ENCODE data around the gene STX11.
"Not testable (repeated sequence)": the region's sequence is repeated elsewhere in the genome, so short reads cannot be mapped to it uniquely, and the experiment has no call there.

STX11 gene

DNA sequence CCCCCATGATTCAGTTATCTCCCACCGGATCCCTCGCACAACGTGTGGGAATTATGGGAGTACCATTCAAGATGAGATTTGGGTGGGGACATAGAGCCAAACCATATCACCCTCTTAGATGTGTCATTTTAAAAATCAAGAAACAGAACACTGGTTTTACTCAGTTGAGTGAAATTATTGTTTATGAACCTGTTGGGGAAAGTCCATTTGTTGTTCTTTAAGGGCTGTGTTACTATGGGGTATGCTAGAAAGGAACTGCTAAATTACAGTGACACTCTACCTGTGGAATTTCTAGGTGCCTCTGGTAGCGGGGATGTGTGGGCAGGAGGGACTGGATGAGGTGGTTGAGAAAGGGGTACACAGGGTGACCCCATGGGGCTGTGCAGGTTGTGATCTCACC, 28.9 kb downstream of the STX11 start:
- DNase-seq: no peak

DNA sequence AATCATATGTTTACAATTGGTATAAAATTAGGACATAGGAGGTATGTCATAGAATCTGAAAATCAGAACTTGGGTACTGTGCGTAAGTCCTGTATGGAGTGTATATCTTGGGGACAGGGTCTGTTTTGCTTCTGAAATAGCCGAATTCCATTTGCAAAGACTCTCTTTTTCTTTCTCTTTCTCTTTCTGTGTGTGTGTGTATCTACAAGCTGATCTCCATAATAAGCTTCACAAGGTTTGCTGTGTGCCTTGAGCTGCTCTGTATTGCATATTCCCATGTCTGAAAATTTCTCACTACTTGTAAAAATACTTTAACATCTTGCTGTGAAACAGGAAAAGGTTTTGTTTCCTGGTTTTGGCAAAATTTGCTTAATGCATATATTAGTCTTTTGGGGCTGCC, 29.5 kb downstream of the STX11 start:
- DNase-seq: no peak

DNA sequence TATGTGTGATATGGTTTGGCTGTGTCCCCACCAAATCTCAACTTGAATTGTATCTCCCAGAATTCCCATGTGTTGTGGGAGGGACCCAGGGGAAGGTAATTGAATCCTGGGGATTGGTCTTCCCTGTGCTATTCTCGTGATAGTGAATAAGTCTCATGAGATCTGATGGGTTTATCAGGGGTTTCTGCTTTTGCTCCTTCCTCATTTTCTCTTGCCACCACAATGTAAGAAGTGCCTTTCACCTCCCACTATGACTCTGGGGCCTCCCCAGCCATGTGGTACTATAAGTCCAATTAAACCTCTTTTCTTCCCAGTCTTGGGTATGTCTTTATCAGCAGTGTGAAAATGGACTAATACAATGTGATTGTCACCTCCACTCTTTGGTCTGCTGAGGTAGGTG, 30.0 kb downstream of the STX11 start:
- DNase-seq: not testable (repeated sequence)

DNA sequence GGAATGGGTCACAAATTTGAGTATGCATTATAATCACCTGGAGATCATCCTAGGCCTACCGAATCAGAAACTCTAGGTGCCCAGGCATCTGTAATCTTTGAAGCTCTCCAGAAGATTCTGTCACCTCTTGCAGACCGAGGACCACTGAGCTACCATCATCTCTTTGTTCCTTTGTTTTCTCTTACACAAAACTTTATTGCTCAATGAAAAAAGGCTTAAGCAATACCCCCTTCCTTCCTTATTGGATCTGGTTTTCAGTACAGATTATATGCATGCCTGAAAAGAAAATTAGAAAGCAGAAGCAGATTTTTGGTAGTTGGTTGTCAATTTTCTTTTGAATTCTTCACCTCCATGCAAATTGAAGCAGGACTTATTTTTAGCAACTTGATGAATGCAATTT, 31.3 kb downstream of the STX11 start:
- DNase-seq: no peak

DNA sequence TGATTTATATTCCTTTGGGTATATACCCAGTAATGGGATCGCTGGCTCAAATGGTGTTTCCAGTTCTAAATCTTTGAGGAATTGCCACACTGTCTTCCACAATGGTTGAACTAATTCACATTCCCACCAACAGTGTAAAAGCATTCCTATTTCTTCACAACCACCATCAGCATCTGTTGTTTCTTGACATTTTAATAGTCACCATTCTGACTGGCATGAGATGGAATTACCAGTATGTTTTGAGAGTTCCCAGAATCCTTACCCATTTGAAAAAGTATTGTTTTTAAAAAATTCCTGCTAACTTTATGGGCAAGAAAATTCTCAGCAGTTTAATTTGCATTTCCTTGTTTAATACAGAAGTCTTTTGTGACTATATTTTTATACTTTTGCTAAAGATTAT, 33.9 kb downstream of the STX11 start:
- DNase-seq: not testable (repeated sequence)

DNA sequence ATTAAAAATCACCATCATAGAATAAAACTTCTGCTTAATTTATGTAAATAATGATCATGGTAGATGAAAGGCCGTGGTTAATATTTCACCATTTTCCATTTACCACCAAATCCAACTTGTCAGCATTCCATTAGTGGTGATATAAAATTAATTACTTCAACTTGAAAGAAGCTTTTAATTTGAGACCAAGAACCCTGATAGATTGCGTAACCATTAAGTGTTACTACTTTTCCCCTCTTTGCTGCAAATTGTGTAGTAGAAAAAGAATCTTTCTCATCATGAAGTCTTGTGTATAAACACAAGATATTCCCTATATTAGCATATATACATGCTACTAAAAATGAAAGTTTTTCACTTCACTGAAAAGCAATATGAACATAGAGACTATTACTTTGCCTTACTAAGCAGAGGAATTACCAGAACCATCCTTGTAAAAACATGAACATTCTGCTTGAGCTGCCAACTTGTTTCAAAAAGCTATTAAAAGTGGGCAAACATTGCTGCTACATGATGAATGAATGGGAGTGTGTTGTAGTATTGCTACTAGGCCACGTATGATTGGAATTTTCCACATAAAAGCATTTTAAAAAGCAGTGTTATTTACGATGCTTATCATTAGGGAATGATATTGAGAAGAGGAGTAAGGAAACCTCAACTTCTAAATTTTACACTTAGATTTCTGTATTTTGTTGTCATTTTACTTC, 35.0 kb downstream of the STX11 start:
- DNase-seq: no peak

DNA sequence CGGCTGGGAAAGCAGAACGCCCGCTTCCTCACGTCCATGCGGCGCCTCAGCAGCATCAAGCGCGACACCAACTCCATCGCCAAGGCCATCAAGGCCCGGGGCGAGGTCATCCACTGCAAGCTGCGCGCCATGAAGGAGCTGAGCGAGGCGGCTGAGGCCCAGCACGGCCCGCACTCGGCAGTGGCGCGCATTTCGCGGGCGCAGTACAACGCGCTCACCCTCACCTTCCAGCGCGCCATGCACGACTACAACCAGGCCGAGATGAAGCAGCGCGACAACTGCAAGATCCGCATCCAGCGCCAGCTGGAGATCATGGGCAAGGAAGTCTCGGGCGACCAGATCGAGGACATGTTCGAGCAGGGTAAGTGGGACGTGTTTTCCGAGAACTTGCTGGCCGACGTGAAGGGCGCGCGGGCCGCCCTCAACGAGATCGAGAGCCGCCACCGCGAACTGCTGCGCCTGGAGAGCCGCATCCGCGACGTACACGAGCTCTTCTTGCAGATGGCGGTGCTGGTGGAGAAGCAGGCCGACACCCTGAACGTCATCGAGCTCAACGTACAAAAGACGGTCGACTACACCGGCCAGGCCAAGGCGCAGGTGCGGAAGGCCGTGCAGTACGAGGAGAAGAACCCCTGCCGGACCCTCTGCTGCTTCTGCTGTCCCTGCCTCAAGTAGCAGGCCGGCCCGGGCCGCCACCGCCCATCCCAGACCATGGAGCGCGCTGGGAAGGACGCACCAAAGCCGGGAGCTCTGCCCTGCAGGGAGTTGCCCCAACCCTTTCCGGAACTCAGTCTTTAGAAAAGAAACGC, 36.7 kb downstream of the STX11 start:
- no peak for DNase-seq

DNA sequence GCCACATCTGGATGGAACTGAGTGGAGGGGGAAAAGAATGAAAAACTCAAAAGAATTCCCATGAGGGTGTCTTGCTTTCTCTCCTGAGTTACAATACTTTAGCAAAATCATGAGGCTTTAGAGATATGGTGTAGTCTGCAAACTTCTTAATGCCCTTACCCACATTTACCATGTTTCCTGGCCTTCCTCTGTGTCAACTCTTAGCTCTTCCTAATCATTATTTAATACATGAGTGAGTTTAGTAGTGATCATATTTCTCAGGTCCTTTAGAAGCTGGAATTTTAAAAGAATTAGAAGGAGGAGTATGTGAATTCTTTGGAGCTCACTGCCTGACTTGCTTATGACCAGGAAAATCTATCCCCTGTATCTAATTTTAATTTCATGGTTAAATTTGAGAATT, 39.0 kb downstream of the STX11 start:
- no peak for DNase-seq

DNA sequence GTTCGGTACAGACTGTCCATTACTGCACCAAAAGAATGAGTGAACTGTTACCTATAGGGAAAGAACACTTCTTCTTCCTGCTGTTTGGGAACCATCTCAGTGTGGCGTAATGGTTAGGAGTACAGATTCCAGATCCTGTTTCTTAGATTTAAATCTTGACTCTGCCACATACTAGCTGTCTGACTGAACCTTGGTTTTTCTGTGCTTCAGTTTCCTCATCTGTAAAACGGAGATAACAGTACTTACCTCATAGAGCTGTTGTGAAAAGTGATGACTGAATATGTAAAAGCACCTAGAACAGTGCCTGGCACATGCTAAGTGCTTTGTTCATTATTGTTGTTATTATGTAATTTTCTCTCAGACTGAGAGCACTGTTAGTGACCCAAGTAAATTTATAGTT, 39.8 kb downstream of the STX11 start:
- DNase-seq: no peak

DNA sequence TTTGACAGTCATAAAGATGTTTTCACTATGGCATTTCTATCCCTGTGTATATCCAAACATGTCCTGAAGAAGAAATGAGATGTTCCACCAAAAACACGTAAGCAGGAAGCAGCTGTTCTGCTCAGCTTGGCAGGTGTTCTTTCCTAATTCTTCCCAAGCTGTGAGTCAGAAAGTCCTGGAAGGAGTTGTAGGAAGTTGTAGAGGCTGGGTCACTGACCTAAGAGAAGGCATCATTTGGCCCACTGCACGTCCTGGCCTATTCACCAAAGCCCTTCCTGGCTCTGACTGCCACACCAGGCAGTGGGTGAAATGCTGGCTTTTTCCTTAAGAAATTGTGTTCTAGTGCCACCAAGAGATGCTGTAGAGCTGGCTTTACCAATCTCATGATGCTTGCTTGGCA, 40.3 kb downstream of the STX11 start:
- no peak for DNase-seq

DNA sequence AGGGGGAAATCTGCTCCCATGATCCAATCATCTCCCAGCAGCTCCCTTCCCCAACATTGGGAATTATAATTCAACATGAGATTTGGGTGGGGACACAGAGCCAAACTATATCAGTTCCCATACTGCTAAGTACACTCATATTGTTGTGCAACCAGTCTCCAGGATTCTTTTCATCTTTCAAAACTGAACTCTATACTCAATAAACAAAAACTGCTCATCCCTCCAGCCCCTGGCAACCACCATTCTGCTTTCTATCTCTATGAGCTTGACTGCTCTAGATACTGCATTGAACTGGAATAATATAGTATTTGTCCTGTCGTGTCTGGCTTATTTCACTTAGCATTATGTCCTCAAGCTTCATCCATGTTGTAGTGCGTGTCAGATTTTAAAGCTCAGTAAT, 42.9 kb downstream of the STX11 start:
- no peak for DNase-seq

DNA sequence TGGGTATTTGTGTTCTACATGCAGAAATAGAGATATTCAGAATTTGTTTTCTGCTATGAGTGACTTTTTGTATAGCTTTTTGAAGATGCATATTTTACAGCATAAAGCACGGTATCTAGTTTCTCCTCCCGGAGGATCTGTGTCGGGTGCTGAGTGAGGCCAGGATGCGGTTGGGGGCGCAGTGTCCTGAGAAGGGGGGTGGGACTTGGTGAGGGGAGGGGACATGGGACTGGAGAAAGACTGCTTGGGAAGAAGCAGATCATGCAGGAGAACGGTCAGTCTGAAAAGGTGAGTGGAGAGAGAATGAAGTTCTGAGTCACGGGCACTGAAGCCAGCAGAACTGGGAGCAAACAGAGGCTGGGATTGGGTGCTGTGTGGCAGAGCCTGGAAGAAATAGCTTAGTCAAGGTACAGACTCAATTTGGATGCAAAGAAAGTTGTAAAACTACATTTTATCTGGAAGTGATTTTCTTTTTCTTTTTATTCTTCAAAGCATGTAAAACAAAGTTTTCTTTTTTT, 44.0 kb downstream of the STX11 start:
- no peak for DNase-seq

DNA sequence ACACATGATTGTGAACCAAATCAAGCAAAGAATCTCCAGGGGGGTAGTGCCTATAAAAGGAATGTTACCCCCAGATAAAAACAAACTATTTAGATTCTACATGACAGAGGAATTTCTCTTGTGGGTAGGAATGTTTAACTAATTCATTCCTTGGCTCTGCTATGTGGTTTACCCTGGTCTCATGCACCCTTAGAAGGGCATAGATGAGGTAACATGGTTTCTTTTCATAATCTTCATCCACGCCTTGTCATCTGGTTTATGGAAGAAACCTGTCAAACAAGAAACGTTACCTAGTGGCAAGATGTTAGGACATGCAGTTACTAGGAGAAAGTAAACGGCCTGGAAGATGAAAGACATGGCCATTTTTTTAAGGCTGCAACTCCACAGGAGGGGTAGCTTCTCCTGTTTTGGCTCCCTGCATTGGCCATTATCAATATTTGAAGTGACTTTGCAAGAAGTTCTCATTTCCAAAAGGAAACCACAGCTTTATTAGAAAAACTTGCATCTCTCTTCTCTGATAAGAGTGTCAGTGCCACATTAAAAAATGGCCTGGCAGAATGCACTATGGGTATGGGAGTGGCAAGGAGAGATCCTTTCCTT, 45.5 kb downstream of the STX11 start:
- no peak for DNase-seq

DNA sequence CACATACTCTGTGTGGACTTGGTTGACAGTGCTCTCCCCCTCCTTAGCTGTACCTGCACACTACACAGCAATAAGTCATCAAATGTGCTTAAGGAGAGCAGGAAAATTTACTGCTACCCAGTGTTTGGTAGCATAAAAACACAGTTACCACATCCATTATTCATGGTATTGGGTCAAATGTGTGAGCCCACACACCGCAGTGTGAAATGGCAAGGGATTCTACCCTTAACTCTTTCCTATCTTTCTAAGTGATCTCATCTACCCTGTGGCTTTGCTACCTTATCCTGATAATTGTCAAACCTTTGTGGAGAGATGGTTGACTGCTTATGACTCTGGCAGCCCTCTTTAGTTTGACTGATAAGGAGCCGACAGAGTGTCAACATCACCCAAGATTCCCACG, 47.6 kb downstream of the STX11 start:
- DNase-seq: no peak

DNA sequence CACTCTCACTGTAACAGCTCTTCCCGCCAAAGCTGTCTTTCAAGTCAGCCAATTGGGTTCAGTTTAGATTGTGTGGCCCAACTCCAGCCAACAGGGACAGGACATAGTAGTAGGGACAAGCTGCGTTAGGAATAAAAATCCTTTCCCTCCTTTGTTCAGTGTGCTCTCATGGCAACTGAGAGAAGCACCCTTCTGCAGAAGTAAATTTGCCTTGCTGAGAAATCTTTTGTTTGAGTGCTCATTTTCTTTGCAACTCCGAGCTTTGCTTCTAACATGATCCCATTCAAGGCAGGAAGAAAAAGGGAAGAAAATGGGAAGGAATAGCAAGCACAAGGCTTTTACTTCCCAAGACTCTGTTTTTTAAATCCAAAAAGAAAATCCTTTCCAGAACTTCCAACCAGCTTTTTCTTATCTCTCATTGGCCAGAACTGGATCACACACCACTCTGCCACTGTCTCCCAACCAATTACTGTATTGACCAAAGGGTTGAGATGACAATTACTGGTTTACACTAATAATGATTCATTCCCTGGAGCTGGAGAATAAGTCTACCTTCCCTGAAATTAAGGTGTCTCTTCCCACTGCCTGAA, 52.7 kb downstream of the STX11 start:
- no peak for DNase-seq

DNA sequence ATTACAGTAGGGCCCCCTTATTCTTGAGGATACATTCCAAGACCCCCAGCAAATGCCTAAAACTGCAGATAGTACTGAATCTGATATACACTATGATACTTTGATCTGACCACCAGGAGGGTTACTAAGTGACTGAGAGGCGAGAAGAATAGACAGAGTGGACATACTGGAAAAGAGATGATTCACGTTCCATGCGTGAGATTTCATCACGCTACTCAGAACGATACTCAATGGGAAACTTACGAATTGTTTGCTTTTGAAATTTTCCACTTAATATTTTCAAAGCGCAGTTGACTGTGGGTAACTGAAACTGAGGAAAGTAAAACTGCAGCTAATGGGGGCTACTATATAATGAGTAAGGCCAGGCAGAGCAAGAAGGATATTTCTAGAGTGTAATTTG, 60.8 kb downstream of the STX11 start:
- no peak for DNase-seq

DNA sequence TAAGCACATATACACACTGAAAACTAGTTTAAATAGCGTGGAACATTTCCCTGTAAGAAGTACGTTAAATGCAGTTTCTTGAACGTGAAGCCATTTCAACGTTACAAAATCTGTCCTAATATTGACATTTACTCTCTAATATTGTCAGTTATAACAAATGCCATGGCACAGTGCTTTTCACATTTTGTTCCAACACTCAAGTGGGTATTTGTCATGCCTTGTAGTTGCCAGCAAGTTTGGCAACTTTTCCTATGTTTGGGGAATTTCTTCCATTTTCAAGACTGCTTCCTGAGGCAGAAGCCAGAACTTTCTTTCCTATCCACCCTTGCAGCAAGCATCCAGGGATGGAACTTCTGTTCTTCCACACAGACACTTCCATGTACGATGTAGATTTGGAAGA, 63.0 kb downstream of the STX11 start:
- DNase-seq: no peak

DNA sequence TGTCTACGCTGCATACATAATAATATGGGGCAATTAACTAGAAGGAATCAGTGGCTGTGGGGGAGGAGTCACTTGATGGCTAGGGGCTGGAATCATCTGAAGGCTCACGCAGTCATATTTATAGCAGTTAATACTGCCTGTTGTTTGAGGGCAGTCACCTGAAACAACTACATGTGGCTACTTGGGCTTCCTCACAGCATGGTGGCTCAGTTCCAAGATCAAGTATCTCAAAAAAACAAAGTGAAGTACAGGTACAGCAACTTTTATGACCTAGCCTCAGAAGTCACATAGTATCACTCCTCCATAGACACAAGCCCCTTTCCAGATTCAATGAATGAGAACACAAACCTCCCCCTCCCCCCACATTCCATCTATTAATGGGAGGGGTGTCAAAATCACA, 63.7 kb downstream of the STX11 start:
- DNase-seq: no peak

DNA sequence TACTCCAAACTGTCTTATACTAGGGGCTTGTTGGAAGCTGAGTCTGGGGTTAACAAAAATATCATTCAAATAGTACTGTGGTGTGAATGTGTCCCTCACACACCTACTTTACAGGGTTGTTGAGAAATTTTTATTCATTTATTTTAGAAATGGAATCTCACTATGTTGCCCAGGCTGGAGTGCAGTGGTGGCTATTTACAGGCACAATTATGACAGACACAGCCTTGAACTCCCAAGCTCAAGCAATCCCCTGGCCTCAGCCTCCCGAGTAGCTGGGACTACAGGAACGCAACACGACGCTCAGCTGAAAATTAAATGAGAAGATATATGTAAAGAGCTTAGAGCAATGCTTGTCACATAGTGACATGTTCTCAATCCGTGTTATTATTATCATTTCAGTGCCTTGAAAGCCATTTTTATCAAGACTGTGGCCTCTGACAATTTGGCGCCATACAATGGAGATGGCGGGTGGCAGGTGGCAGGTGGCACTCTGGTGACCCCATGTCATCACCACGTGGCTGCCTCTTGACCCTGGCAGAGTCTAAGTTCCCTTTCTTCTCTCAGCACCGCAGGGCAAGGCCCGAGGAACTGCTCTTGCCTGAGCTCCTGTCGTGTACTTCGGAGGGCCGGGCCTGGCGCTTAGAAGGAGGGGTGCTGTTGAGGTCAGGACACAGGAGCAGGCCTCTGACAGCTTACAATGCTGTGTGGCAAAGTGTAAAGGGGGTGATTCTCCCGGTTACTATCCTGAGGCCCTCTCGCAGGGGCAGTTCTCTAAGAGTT, 64.5 kb downstream of the STX11 start:
- DNase-seq: no peak

DNA sequence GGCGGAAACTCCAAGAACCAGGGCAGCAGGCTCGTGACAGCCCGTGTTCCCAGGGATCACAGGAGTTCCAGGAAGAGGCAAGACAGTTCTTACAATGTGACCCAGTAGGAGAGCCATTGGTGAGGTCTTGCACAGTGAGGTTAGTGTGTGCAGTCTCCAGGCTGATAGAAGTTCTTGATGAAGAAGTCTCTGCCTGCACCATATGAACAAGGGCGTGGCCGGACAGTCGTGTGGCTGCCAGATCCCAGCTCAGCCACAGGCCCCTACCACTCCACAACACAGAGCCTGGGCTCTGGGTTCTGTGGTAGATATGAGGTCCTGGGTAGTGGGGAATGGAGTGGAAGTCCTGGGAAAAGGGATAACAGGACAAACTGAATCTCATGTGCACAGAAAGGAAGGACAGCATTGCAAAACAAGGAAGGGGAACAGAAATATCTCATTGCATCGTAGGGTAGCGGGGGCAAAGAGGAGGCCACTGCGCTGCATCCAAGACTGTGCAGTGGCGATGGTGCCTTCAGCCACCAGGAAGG, 65.2 kb downstream of the STX11 start:
- DNase-seq: no peak

DNA sequence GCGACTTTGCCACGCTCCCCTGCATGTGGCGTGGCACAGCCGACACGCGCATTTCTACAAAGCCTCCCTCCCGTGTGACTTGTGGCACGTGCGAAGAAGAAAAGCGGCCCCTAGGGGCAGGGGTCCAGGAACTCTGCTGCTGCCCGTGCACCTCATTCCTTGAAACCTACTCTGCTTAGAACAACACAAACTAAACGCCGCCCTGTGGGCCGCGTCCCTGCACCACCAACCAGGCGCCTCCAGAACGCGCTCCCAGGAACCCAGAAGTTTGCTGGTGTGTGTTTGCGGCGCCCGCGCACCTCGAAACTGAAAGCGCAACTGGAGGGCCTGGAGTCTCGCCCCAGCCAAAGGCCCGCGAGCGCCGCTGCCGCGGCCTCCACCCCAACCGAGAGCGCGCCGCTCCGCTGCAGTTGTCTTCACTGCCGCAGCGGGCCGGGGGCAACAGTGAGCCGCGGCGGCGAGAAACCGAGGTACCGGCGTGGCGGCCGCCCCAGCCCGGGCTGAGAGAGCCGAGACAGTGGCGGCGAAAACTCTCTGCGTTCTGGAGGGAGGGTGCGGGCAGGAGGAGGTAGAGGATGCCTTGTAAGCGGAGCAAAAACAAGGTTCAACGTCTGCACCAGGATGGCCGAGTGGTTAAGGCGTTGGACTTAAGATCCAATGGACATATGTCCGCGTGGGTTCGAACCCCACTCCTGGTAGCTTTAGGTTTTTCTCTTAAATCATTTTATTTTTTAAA, 65.8 kb downstream of the STX11 start:
- peak; percentile 96 for DNase-seq
